HG02642 (cell line): Measurements from ENCODE around the gene AKAP6.
A peak's percentile ranks its signal among the peaks of the same experiment; 100 is the strongest.

ENCODE experiments used
- ATAC-seq: cut with Tn5 transposase; IDR thresholded peaks from one replicate; pipeline ENCODE4 v1.9.1; 2021; ENCODE audit warnings: mild to moderate bottlenecking; ENCODE audit not compliant: unreplicated experiment, poor library complexity

Gene AKAP6

DNA sequence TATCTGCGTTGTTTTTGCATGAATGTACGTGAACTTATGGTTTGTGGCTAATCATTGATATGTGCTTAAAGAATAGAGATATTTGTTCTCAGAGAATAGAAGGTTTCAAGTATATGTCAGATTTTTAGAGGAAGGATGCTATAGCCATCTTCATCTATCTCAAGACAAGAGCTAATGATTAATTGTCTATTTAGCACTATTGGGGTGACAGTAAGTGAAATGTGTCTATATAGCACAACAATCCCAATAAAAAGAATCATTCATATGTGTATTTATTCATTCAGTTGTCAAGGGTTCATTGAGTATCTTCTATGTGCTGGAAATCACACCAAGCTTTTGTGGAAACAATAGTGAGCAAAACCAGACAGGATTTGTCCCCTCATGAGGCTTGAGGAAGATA is 310.1 kb downstream of the AKAP6 start:
- no peak for ATAC-seq

DNA sequence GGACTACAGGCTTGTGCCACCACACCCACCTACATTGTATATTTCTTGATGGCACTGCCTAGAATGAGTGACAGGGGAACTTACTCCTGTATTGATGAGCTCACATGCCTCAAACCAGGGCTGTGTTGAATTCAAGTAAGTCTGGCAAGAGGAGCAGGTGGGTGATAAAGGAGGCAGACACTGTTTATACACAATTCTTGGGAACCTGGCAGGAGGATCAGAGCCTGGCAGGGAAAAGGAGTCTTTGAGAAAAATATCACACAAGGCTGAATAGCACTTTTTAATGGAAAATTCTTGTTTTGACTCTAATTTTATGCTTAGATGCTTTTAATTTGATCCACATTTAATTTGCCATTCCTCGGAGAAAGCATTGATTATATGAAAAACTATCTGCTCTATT is 316.5 kb downstream of the AKAP6 start:
- no peak for ATAC-seq

DNA sequence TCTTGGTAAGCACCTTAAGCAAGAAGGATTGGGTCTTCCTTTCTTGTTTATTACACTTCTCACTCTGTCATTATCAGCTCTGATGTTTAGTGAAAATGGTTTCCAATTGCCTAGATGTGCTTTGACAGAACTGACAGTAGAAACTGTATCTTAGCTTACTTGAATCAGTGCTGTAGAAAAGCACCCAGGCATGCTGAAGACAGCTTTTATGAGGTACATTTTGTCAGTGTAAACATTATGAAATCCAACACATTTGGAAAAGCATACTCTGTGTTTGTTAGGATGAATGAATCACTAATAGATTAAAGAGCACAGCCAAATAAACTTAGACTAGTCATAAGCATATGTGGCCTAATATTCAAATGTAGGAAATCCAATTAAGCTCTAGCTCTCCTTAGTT is 319.3 kb downstream of the AKAP6 start:
- no peak for ATAC-seq

DNA sequence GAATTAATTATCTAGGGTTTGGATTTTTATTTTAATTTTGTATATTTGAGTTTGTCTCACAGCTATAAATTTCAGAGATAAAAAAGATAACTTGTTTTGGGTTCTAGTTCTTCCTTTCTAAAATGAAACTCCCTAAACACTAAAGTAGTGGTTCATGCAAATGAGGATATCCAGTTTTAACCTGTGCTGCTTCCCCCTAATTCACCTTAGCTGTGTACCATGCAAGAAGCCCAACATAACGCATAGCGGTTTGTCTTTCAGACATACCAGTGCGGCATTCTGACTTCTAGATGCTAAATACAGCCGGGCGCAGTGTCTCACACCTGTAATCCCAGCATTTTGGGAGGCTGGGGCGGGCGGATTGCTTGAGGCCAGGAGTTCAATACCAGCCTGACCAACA is 320.9 kb downstream of the AKAP6 start:
- ATAC-seq, result no peak

DNA sequence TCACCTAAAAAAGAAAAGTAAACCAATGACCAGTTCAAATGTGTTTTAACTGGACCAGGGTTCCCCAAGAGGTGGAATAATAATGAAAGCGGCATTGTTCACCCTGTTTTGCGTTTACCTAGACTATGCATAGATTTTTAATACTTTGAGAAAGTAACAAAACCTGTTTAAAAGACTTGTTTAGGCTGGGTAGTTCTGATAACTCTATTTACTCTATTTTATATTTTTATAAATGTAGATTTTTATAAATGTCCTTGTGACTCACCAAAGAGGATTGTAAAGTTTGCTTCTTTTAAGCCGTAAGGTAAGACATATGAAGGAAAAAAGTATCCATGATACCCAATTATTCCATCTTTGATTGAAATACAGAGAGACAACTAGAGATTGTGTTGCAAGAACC is 321.6 kb downstream of the AKAP6 start:
- ATAC-seq, result no peak

DNA sequence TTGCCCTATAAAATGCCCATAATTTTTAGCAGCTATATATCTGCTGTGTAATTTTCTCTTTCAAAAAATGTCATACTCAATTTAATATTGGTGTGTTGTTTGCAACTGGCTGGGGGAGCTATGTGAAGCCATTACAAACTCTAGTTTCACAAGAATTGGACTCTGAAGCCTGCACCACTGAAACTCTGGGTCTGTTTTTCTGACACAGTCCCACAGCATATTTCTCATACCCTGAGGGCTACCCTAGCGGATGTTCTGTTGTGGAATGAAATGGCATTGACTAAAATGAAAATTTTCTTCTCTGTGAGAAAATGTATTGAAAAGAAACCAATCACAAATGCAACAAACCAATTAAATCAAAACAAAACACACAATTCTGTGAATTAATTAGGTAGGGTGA is 325.0 kb downstream of the AKAP6 start:
- ATAC-seq, result no peak

DNA sequence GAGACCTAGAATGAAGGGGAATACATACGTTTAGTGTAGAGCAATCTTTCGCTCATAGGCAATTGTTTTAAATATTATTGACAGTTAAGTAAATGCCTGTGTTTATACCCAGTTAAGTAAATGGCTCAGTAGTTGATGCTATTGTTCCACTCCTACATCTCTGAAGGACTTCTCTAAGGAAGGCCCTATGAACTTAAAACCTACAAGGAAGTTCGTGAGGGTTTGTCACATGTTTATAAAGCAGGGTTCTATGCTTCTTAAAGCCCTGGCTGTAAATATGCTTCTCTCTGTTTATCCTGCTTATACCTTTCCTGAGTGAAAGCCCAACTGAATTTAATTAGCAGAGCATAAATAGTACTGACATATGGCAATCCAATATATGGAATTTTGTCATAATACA is 327.5 kb downstream of the AKAP6 start:
- no peak for ATAC-seq

DNA sequence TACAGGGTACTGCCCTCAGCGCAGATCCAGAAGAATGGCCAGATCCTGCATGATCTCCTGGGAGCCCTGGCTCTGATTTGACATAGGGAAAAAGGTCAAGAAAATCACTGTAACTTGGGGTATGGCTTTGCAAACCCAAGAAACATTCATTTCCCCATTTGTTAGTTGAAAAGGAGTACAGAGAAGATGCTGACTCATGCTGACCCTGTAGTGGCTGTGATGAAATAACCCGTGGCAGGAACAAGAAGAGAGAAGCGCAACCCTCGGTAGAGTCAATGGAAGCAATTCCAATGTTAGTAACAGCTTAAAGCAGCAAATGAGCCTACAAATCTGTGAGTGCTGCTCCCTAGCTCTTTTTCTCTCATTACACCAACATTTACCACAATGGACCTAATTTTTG is 328.0 kb downstream of the AKAP6 start:
- ATAC-seq, result peak; percentile 63

DNA sequence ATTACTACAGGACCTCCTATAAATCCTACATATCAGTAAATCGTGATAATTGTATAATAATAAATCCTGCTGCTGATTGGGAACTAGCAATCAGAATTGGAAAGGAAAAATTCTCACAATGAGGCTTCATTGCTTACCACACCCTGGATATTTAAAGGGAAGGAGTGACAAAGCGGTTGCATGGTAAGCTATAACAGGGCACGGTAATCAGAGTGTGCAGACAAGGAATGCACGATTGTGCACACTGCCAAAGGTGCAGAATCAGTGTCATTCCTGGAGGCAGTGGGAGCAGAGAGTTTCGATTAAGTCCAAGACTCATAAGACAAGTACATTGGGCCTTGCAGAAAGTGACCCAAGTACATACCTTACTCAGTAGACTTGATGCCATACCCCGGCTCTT is 332.1 kb downstream of the AKAP6 start:
- ATAC-seq, result no peak

DNA sequence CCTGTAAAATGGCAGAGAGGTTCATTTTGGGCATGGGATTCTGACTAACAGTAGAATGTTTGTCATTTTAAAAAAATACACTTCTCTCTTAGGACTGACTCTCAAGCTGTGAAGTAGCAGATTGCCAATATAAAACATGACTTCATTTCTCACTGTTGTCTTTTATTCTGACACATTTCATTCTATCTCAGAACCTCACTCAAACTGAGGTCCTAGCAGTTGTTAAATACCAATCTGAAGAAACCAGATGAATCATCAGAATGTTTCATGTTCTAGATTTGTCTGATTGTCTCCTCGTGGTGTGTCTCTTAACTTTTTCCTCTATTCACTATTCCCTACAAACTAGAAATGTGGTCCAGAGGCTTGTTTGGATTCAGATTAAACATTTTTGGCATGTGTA is 333.1 kb downstream of the AKAP6 start:
- no peak for ATAC-seq

DNA sequence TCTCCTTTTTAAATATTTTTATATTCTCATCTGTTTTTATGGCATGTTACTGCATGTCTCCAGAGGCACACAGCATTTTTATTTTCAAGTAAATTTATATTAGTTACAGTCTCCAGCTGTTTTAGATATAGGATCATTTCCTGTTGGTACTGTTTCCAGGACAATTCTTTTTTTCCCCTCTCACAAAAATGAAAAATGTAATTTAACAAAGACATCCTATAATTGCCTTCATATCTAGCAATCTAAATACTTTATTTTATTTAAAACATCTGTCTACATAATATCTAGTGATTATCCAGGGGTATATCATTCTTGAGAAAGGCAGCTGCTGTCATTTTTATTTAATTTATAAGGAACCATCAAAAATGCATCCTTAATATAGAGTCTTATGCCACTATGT is 337.2 kb downstream of the AKAP6 start:
- no peak for ATAC-seq

DNA sequence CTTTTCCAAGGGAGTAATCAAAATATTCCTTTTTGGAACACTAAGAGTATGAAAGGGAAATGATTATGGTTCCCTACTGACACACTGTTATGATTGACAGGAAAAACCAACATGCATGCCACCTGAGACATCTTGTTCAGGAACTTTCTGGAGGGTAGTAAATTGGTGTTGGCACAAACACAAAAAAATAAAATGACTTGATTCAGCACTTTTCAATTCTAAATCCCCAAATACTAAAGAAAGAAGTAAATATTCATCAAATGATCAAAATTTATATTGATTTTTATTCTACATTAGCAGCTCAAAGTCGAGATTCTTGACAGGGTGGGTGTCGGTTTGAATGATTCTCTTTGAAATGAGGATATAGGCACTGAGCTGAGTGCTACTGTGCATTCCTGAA is 338.2 kb downstream of the AKAP6 start:
- no peak for ATAC-seq

DNA sequence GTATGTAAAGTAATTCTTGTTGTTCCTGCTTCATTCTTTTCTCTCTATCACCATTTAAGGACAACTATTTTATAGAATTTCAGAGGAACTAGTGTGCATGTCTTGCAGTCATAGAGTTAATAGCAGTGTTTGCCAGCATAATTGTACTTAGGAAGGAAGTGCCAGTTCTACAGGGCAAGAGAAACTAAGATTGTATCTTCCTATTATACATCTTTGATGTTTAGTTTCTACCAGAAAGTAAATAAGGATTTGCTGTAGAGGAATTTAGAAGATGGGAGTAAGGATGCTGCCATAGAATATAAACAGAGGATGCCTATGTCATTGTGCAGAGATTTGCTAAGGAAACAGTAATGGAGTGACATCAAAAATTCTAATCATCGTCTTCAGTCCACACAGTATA is 338.7 kb downstream of the AKAP6 start:
- no peak for ATAC-seq

DNA sequence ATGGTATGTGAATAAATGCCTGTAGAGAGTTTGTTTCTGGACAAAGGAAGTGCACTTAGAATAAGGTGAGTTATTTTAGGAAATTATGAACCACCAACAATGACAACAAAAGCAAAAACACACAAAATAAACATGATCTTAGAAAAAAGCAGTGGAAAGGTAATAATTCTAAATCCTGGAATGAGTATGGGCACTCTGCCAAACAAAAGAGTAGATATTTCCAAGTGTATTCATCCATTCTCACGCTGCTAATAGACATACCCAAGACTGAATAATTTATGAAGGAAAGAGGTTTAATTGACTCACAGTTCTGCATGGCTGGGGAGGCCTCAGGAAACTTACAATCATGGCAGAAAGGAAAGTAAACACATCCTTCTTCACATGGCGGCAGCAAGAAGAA is 340.3 kb downstream of the AKAP6 start:
- ATAC-seq, result no peak

DNA sequence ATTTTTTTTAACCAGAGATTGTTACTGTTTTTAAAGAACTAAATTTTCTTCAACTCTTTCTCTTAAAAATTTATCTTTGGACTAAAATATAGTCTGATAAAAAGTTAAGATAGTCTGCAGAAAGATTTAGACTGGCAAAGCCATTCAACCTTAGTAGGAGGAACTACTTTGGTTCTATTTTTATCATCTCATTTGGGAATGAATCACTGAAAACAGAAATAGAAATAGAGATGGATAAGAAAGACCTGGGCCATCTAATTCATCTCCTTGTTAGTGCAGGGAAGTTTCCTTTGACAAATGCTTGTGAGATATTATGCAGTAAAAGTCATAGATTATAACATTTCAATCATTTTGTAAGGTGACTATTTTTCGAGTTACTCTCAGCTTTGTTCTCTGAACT is 346.3 kb downstream of the AKAP6 start:
- ATAC-seq, result no peak

DNA sequence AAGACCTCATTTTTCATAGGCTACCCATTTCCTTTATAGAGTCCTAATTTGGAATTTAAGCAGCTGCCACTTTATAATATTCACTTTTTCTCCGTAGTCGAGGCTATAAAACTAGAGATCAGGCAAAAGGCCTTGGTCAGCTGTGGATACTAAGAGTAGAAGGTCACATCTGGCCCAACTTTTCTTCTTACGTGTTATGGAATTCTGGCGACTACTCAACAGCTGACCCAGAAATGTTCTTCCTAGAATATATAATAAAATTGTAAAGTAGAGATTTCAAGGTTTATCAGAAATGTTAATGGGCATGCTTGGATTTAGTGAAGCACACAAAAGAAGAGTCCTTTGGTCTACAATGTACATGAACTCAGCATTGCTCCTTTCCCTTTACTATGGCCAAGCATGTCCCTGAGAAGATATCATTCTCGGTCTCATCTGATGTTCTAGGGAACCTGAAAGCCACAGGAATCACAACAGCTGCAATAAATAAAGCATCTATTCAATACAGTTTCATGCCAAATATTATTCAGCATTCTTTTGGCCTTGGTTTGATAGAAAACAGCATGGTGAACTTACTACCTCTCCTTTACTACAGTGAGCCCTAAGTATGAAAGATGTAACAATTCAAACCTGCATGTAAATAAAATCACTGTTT is 348.2 kb downstream of the AKAP6 start:
- ATAC-seq, result no peak

DNA sequence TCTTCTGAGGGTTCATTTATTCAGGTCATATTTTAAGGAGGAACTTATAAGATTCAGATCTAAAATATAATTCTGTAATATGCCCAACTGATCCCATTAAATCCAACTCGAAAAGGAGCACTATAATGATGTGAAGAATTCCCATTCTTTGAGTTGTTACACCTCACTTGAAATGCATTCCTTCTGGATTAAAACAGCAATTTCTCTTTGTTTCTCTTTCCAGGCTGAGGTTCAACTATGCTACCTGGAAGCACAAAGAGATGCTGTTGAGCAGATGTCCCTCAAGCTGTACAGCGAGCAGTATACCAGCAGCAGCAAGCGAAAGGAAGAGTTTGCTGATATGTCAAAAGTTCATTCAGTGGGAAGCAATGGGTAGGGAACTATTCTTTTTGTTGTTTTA is 349.0 kb downstream of the AKAP6 start:
- no peak for ATAC-seq

DNA sequence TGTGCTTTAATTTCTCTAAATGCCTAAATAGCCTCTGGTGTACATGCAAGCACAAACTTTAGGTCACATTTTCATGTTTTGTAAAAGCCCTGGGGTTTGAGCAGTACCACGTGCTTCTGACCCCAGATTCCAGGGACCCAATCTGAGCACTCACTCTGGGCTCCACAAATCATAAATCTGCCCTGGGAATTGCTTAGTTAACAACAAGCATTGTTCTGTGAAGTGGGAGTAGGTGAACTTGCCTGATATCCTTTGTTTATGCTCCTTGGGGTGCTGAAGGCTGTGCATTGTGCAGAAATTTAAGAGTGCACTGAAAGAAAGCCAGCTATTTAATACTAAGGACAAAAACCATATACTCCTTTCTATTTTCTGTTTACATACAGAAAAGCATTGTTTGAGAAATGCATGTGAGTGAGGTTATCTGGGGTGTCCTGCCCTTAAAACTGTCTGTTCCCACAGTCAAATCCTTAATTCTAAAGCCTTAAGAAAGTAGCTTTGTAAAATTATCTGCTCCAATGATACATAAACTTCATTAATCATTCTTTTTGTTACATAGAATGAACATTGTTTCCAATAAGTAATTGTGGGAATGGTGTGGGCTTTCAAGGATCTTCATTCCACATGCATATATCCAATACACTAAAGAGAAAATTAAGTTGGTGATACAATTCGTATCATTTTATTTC is 351.0 kb downstream of the AKAP6 start:
- ATAC-seq, result no peak

DNA sequence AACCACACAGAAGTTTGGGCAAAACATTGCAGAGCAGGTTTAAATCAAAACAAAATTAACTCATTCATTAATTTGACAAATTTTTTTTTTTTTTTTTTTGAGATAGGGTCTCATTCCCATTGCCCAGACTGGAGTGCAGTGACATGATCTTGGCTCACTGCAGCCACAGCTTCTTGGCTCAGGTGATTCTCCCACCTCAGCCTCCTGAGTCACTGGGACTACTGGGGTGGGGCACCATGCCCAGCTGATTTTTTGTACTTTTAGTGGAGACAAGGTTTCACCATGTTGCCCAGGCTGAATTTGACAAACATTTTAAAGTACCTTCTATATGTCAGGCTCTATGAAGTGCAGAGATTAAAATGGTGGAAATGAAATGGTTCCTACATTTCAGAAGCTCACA is 352.5 kb downstream of the AKAP6 start:
- ATAC-seq, result no peak

DNA sequence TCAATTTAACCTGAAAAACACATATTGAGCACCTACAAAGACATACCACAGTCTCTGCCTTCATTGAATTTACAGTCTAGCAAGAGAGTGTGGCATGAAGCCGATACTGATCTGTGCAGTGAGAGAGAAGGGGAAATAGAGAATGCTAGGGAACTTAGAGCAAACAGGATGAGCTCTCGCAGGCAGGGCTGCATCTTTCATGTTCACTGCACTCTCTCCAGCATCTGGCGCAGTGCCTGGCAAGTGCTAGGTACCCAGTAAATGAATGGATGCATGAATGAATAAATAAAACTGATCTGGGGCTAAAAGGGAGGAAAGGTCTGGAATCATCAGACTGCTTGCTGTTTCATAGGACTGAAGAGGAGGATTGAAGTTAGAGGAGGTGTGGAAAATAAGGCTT is 353.1 kb downstream of the AKAP6 start:
- ATAC-seq, result no peak

DNA sequence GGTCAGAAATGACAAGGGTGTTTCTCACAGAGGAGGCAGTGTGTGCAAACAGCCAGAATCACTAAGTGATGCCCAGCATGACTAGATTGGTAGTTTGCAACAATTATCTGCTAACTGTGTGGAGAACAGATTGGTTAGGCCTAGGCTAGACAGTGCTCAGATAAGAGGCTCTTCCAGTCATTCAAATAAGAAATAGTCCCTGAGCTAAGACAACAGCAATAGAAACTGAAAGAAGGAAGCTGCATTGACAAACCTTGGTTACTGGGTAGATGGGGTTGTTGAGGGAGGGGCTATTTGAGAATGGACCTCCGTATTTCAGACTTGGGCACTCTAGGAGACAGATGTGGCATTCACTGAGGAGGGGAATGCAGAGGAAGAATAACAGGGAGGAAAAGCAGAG is 354.6 kb downstream of the AKAP6 start:
- ATAC-seq, result peak; percentile 56

DNA sequence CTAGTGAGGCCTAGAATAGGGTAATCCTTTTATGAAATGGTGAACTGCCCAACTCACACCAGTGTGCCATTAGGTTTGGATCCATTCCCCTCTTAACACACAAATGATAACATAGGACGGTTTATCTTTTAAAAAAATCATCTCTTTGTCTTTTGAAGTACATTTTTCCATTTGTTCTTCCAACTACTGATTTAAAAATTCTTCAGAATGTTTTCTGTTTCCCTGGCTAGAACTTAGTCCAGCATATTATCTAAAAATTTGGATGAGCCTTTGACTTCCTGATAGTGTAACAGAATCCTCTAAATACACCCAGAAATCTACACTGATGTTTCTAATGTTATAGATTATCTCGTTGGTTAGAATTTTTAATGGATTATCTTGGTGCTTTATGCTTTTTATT is 359.8 kb downstream of the AKAP6 start:
- no peak for ATAC-seq
